Measurements from ENCODE around the gene PPEF1.
A peak's percentile ranks its signal among the peaks of the same experiment; 100 is the strongest.
"Not testable (repeated sequence)": the region's sequence is repeated elsewhere in the genome, so short reads cannot be mapped to it uniquely, and the experiment has no call there.

Gene PPEF1

GRCh38 chrX:18769812-18770573 lies 62.5 kb downstream of the PPEF1 start:
- DNase-seq (ENCODE audit: low read depth in 1 of 2, low spot score in 1 of 2), result no peak
- no peak for TF ChIP-seq JUND (IDR thresholded peaks at IDR 0.05; ENCODE audit: low read depth)
- in situ Hi-C loops (cut with HindIII; ENCODE audit: low pct_unique_long_range_greater_than_20kb, low sequenced_read_pairs), result no loop called here

DNA sequence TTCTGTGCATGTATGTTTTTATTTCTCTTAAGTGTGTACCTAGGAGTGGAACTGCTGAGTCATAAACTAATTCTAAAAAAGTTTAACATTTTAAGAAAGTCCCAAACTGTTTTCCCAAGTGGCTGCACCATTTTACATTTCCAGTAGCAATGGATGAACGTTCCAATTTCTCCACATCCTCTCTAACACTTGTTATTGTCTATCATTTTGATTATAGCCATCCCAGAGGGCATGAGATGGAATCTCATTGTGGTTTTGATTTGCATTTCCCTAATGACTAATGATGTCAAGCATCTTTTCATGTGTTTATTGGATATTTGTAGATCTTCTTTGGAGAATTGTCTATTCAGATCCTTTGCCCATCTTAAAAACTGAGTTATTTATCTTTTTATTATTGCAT lies 82.5 kb downstream of the PPEF1 start:
- DNase-seq (ENCODE audit: low read depth in 1 of 2, low spot score in 1 of 2), result no peak
- TF ChIP-seq JUND (IDR thresholded peaks at IDR 0.05; ENCODE audit: low read depth), result no peak
- in situ Hi-C loops (cut with HindIII; ENCODE audit: low pct_unique_long_range_greater_than_20kb, low sequenced_read_pairs), result no loop called here

GRCh38 chrX:18792828-18793227 lies 85.4 kb downstream of the PPEF1 start:
- in situ Hi-C loops (cut with HindIII; ENCODE audit: low pct_unique_long_range_greater_than_20kb, low sequenced_read_pairs), result no loop called here
- no peak for TF ChIP-seq JUND (IDR thresholded peaks at IDR 0.05; ENCODE audit: low read depth)

GRCh38 chrX:18793601-18794089 lies 86.2 kb downstream of the PPEF1 start:
- DNase-seq (ENCODE audit: low read depth in 1 of 2, low spot score in 1 of 2), result peak; percentile 12 to 46
- TF ChIP-seq JUND (IDR thresholded peaks at IDR 0.05; ENCODE audit: low read depth), result no peak
- in situ Hi-C loops (cut with HindIII; ENCODE audit: low pct_unique_long_range_greater_than_20kb, low sequenced_read_pairs), result no loop called here

More at GRCh38 chrX:18792828-18793227, 85.4 kb downstream of the PPEF1 start:
- DNase-seq (ENCODE audit: low read depth in 1 of 2, low spot score in 1 of 2), result no peak

GRCh38 chrX:18797141-18797540 lies 89.7 kb downstream of the PPEF1 start:
- in situ Hi-C loops (cut with HindIII; ENCODE audit: low pct_unique_long_range_greater_than_20kb, low sequenced_read_pairs), result no loop called here
- DNase-seq (ENCODE audit: low read depth in 1 of 2, low spot score in 1 of 2), result no peak
- no peak for TF ChIP-seq JUND (IDR thresholded peaks at IDR 0.05; ENCODE audit: low read depth)

DNA sequence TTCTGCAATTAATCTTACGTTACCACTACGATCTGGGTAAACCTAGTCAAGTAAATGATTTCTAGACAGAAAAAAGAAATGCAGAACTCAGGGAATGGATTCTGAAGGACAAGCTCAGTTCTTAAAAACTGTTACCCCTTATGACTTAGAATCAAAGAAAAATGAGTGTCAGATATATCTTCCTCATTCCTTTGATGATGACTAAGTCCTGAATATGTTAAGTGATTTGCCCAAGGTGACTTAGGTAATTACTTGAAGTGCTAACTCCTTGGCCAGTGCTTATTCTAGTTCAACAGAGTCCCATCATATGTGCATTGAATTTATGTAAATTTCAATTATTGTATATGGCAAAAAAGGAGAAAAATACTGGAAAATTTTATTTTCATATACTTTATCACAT lies 92.5 kb downstream of the PPEF1 start:
- TF ChIP-seq JUND (IDR thresholded peaks at IDR 0.05; ENCODE audit: low read depth), result no peak
- in situ Hi-C loops (cut with HindIII; ENCODE audit: low pct_unique_long_range_greater_than_20kb, low sequenced_read_pairs), result no loop called here
- no peak for DNase-seq (ENCODE audit: low read depth in 1 of 2, low spot score in 1 of 2)

GRCh38 chrX:18809641-18810040 lies 102.2 kb downstream of the PPEF1 start:
- in situ Hi-C loops (cut with HindIII; ENCODE audit: low pct_unique_long_range_greater_than_20kb, low sequenced_read_pairs), result no loop called here
- no peak for TF ChIP-seq JUND (IDR thresholded peaks at IDR 0.05; ENCODE audit: low read depth)
- DNase-seq (ENCODE audit: low read depth in 1 of 2, low spot score in 1 of 2), result no peak

- DNase-seq (ENCODE audit: low read depth in 1 of 2, low spot score in 1 of 2), result no peak
- no peak for TF ChIP-seq JUND (IDR thresholded peaks at IDR 0.05; ENCODE audit: low read depth)
- in situ Hi-C loops (cut with HindIII; ENCODE audit: low pct_unique_long_range_greater_than_20kb, low sequenced_read_pairs), result no loop called here
Measured at GRCh38 chrX:18810416-18810815, 103.0 kb downstream of the PPEF1 start.

GRCh38 chrX:18825375-18825774 lies 117.9 kb downstream of the PPEF1 start:
- TF ChIP-seq JUND (IDR thresholded peaks at IDR 0.05; ENCODE audit: low read depth), result no peak
- in situ Hi-C loops (cut with HindIII; ENCODE audit: low pct_unique_long_range_greater_than_20kb, low sequenced_read_pairs), result no loop called here
- DNase-seq (ENCODE audit: low read depth in 1 of 2, low spot score in 1 of 2), result no peak

DNA sequence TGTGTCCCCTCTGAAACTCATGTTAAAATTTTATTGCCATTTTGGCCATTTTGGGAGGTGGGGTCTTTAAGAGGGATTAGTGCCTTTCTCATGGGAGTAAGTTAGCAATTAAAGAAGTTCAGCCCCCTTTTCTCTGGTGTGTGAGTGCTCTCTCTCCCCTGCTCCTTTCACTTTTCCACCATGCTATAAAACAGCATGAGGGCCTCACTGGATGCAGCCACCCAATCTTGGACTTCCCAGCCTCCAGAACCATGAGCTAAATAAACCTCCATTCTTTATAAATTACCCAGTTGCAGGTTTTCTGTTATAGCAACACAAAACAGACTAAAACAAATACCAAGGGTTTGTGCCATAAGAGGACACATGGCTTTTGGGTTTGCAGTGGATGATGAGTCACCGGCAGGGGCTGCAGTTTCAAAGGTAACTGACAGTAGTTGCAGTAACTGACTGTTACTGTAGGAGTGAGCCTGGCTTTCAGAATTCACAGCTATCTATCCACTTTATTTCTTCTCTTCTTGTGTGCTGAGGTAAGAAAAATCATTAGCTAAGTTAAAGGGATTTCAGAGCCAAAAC lies 121.5 kb downstream of the PPEF1 start:
- TF ChIP-seq JUND (IDR thresholded peaks at IDR 0.05; ENCODE audit: low read depth), result no peak
- in situ Hi-C loops (cut with HindIII; ENCODE audit: low pct_unique_long_range_greater_than_20kb, low sequenced_read_pairs), result no loop called here
- no peak for DNase-seq (ENCODE audit: low read depth in 1 of 2, low spot score in 1 of 2)

DNA sequence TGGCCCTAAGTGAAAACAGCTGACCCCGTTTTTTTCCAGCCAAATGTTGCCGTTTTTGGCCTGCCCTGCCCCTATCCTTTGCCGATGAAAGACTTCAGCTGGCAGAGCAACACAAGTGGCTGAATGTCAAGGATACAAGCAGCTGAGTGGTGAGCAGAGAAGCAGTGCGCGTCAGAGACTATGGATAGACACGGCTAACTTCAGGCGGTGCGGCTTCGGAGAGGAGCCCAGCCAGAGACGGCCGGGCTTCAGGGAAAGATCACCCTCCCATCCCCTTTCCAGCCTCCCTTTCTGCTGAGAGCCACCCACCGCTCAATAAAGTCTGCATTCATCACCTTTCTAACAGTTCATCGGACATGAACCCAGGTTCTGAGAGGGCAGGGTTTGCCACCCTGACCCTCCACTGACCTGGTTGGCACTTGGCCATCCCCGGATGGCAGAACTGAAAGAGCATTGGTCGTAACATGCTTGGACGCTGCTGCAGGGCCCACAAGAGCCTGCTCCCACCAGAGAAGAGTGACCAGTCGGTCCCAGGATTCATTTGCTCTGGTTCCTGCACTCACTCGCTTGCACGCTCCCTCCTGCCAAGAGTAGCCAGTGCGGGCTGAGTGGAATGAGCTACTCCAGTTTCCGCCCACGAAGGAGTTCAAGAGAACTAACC lies 125.8 kb downstream of the PPEF1 start:
- TF ChIP-seq JUND (IDR thresholded peaks at IDR 0.05; ENCODE audit: low read depth), result no peak
- in situ Hi-C loops (cut with HindIII; ENCODE audit: low pct_unique_long_range_greater_than_20kb, low sequenced_read_pairs), result no loop called here
- DNase-seq (ENCODE audit: low read depth in 1 of 2, low spot score in 1 of 2), result no peak

DNA sequence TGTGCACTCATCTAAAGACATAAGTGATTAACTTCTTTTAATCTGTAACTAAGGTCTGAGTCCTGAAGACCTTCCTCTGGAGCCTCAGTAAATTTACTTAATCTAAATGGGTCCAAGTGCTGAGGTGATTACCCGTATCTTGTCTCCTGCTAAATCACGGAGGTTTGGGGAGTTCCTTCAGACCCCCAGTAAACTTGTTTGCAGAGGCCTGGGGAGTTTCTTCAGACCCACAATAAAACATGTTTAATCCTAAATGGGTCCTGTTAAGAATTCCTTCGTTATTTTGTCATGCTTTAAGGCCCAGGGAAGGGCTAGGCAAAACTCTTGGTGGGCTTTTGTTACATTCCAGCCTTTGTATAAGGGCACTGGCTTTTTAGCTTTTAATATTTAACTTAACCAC lies 140.5 kb downstream of the PPEF1 start:
- in situ Hi-C loops (cut with HindIII; ENCODE audit: low pct_unique_long_range_greater_than_20kb, low sequenced_read_pairs); DNase-seq (ENCODE audit: low read depth in 1 of 2, low spot score in 1 of 2): not testable (repeated sequence)
